NCI-H1694 (cell line): ENCODE data around the gene ATP5IF1.

Source experiments
- DNase-seq: peaks from one replicate; lab custom pipeline; 2025; lab: John Stamatoyannopoulos, UW

The ATP5IF1 gene

DNA sequence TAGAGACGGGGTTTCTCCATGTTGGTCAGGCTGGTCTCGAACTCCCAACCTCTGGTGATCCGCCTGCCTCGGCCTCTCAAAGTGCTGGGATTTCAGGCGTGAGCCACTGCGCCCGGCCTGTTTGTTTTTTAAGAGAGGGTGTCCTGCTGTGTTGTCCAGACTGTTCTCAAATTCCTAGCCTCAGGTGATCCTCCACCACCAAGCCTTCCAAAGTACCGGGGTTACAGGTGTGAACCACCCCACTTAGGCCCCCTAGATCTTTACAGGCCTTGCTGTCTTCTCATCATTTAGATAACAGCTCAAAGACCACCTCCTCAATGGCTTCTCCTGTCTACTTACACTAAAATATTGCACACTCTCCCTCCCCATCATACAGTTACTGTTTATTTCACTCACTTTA, 29.7 kb downstream of the ATP5IF1 start:
- DNase-seq, result no peak

DNA sequence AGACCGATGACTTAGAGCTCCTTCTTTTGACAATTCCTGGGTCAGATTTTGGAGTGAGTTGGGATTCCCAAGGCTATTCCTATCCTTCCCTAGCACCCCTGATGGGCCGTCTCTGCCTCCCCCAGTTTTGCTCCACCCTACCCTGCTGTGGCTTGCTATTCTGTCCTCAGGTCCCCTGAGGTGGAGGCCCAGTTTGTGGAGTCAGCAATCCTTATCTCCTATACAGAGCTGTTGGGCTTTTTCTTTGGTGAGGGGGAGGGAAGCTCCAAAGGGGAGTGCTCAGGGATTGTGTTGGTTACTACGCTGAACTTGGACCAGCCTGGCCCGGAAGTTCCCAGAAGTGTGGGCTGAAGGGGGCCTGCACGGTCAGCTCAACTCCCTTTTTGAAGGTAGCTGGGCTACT, 31.0 kb downstream of the ATP5IF1 start:
- no peak for DNase-seq

DNA sequence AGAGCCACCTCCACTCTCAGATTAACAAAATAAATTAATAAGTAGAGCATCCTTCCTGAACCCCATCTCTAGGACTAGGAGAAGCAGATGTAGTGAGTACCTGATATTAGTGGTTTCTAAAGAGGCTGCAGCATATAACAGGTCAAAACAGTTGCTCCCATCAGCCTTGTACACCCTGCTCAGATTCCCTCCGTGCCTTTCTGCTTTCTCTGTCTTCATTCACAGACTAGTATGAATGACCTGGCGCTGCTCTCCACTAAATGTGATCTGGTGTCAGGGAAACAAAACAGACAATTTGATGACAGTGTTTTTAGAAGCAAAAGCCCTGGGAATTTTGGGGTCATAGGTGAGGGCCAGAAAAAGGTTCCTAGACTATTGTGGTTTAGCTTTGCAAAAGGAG, 31.7 kb downstream of the ATP5IF1 start:
- DNase-seq, result no peak

DNA sequence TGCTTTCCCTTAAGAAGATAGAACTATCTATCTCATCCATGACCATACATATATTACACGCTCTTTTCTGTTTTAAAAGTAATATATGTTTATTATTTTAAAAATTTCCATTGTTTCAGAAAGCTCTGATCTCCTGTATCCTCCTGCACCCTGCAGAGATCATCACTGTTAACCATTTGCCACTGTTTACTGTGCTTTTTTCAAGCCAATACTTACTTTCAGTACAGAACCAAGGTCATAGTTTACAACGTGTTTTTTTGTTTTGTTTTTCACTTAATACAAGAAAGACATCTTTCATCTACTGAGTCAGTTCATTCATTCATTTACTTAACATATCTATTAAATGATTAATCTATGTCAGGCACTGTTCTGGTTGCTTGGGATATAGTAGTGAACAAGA, 33.6 kb downstream of the ATP5IF1 start:
- DNase-seq, result no peak

DNA sequence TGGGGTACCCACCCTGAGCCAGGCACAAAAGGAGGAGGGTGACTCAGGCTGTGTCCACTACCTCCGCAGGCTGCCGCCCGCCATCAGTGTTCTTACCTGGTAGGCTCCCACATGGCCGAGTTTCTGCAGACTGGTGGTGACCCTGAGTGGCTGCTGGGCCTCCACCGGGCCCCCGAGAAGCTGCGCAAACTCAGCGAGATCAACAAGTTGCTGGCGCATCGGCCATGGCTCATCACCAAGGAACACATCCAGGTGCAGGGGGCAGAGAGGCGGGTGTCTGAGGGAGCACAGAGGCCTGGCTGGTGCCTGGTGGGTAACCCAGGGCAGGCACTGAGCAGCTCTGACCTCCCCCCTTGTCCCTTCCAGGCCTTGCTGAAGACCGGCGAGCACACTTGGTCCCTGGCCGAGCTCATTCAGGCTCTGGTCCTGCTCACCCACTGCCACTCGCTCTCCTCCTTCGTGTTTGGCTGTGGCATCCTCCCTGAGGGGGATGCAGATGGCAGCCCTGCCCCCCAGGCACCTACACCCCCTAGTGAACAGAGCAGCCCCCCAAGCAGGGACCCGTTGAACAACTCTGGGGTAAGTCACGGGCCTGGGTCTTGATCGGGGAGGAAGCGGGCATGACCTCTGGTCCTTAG, 36.4 kb downstream of the ATP5IF1 start:
- DNase-seq, result no peak

DNA sequence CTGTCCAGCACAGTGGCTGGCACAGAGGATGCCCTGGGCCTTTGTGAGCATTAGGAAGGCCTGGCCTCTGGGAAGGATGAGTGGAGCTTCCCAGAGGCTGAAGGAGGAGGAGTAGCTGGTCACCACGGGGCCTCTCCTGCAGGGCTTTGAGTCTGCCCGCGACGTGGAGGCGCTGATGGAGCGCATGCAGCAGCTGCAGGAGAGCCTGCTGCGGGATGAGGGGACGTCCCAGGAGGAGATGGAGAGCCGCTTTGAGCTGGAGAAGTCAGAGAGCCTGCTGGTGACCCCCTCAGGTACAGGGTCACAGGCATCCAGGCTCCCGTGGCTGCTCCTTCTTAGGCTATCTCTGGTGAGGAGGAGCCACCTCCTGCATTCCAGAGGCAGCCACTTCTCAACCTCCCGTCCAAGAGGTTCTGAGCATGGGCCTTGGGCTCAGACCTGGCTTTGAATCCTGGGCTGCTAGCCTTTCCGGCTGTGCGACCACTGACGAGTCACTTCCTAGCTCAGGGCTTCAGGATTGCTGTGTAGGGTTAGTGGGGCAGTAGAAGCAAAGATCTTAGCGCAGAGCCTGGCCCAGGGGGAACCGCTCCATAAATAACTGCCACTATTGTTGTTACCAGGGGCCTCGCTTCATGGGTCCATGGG, 37.4 kb downstream of the ATP5IF1 start:
- no peak for DNase-seq

DNA sequence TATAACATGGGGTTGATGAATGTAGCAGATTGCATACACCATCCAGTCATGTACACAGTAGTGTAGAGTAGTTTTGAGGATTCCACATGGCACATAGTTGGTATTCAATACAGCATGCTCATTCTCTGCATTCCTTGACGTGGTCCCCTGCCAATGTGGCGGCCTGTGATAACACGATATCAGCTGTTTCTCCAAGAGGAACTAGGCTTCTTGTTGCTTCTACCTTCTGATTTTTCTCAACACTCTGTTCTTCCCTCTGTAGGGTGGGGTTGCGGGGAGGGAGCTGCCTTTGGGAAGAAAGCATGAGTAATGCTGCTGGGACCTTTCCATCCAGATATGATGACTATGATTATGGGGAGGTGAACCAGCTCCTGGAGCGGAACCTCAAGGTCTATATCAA, 42.8 kb downstream of the ATP5IF1 start:
- no peak for DNase-seq

DNA sequence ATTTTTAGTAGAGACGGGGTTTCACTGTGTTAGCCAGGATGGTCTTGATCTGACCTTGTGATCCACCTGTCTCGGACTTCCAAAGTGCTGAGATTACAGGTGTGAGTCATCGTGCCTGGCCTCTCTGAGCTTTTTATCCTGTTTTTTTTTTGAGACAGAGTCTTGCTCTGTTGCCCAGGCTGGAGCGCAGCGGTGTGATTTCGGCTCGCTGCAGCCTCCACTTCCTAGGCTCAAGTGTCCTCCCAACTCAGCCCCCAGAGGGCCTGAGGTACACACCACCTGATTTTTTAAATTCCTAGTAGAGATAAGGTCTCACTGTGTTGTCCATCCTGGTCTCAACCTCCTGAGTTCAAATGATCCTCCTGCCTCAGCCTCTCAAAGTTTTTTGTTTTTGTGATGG, 43.8 kb downstream of the ATP5IF1 start:
- DNase-seq, result no peak

DNA sequence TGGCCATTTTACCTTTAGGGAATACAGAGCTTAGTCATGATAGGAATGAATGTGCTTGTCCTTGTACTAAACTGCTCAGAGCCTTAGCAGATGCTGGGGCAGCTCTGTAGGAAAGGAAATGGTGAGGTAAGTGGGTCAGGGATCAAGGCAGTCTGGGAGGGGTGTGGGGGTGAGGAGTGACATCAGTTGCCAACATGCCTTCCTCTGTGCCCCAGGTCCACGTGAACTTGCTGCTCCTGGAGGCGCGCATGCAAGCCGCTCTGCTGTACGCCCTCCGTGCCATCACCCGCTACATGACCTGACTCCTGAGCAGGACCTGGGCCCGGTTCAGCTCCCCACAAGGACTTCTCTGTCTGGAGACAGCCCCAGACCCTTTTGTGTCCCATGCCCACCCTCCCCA, 44.6 kb downstream of the ATP5IF1 start:
- DNase-seq, result no peak

DNA sequence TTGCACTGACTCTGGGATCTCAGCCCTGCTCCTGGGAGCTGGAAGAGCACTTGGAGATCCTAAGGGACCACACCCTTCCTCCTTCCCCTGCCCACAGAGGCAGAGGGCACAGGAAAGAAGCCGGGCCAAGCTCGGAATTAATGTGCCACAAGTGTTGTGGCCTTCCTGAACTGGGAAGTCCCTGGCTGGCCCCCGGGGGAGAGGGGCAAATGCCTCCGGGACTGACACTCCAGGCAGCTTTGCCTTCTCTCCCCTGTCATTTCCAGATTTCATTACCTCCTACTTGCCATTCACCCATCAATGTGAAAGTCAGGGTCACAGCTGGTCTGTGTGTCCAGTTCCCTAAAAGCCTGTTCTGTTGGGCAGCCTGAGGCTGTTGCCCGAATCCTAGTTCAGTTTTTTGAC, 45.1 kb downstream of the ATP5IF1 start:
- no peak for DNase-seq

DNA sequence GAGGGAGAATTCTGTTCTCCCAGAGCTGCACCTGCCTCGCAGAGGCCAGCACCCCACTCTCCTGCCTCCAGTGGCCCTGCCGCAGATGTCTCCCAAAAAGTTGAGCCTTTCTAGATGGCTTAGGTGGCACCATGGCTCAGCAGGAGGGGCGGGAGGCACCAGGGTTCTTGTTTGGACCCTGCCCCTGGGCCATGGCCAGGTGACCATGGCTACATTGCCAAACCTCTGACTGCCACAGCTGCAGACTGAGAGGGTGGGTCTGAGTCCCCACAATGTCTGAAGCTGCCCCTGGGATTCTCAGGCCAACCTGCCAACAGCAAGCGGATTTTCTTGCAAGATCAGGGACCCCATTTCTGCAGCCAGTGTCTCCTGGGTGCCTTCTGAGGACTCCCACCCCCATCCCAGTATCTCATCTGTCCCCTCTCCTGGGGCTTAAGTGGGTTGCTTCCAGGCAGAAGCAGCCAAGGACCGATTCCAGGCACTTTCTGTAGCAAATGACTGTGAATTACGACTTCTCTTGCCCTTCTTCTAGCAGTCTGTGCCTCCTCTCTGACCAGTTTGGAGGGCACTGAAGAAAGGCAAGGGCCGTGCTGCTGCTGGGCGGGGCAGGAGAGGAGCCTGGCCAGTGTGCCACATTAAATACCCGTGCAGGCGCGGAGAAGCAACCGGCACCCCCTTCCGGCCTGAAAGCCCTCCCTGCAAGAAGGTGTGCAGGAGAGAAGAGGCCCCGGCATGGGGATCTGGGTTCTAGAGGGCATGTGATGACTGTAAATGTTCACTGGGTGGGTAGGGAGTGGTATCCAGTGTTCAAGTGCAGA, 45.9 kb downstream of the ATP5IF1 start:
- no peak for DNase-seq

DNA sequence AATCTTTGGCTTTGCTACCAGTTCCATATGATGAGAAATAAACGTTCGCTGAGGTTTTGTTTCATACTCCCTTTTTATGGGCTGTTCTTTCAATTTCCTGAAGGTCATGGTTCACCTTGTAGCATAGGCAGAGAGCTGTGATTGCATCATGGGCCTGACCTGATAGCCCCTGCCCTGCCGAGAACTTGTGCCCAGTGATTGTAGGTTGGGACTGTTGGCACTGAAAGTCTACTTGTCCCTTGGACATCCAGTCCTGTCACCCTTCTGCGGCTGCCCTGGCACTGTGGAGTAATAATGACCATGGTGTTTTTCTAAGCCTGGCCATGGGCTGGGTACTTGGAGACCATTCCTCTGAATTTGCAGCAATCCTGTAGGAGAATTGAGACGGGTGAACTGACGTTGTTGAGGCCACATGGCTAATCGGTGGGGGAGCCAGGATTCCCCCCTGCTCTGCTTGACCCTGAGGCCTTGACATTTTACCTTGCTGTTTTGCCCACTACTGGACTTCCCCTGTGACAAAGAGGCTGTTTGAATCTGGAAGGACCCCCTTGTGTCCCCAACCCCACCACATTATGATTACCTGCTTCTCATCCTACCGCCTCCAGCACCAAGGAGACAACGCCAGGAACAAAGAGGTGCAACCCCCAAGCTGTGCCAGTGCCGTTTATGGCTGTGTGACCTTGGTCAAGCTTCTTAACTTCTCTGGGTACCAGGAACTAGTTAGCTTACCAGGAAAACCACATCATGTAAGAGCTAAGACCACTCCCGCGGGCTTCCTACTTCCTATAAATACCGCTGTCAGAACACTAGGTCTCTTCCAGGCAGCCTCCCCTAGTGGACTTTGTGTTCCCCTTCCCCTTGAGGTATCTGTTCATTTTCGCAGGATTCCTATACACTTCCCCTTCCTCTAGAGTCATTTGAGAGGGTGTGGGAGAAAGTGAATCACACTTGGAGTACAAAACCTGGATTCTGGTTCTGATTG, 46.8 kb downstream of the ATP5IF1 start:
- DNase-seq, result no peak

DNA sequence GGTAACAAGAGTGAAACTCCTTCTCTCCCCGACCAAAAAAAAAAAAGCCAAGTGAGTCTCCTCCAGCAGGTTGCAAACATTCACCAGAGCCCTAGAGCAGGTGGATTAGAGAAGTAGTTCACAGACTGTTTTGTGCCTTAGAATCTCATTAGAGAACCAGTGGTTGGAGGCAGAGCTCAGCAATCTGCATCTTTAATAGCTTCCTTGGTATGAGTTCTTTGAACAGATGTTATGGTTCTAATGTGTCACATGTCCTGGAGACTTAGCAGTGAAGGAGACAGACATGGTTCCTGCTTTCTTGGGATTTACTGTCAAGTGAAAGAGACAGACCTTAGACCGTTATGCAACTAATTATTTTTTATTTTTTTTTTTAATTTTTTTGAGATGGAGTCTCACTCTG, 50.2 kb downstream of the ATP5IF1 start:
- no peak for DNase-seq
